Ishikawa (cell line): Measurements from ENCODE around the gene TNFRSF25.

Experiments
- CEBPB ChIP-seq: IDR thresholded peaks from 2 replicates; pipeline ENCODE4 v1.6.1; 2012
- CREB1 ChIP-seq: IDR thresholded peaks from 2 replicates; pipeline ENCODE4 v1.6.1; 2012; ENCODE audit warnings: low read depth
- EP300 ChIP-seq: IDR thresholded peaks from 2 replicates; pipeline ENCODE4 v1.6.1; 2012; ENCODE audit warnings: borderline replicate concordance
- MAX ChIP-seq: IDR thresholded peaks from 2 replicates; pipeline ENCODE4 v1.6.1; 2012
- NFIC ChIP-seq: IDR thresholded peaks from 2 replicates; pipeline ENCODE4 v1.6.1; 2012
- RAD21 ChIP-seq: IDR thresholded peaks from 2 replicates; pipeline ENCODE4 v1.6.1; 2012; ENCODE audit warnings: low read depth
- REST ChIP-seq: IDR thresholded peaks from 2 replicates; pipeline ENCODE4 v1.6.1; 2012; ENCODE audit warnings: low read depth, mild to moderate bottlenecking
- TAF1 ChIP-seq: IDR thresholded peaks from 2 replicates; pipeline ENCODE4 v1.6.1; 2012; ENCODE audit warnings: low read depth, mild to moderate bottlenecking
- TCF12 ChIP-seq: IDR thresholded peaks from 2 replicates; pipeline ENCODE4 v1.6.1; 2012; ENCODE audit warnings: low read depth
- TEAD4 ChIP-seq: IDR thresholded peaks from 2 replicates; pipeline ENCODE4 v1.6.1; 2012
- YY1 ChIP-seq: IDR thresholded peaks from 2 replicates; pipeline ENCODE4 v1.6.1; 2012; ENCODE audit warnings: low read depth

DNA sequence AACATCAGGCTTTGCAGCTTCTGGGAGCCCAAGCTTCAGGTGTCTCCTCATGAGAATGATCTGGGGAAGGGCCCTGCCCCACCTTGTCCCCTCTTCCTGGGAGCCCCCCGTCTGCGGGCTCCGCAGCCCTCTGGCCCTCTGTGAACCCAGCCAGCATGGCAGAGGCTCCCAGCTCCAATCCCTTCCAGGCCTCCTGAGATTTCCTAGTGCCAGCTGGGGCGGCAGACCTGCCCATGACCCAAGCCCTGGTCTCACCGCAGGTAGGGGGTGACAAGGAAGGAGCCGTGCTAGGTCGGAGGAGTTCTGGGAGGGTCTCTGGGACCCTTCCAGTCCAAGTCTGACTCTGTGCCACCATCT is 17.8 kb upstream of the TNFRSF25 start:
- no peak for TF ChIP-seq RAD21
- TF ChIP-seq TAF1: no peak
- no peak for TF ChIP-seq MAX
- no peak for TF ChIP-seq REST
- no peak for TF ChIP-seq CREB1
- TF ChIP-seq CEBPB: no peak
- no peak for TF ChIP-seq EP300
- TF ChIP-seq TEAD4: no peak
- no peak for TF ChIP-seq NFIC
- no peak for TF ChIP-seq YY1
- TF ChIP-seq TCF12: no peak
